NCI-H2081 (cell line): ENCODE data around the gene SLC38A1.
"Not testable (repeated sequence)": the region's sequence is repeated elsewhere in the genome, so short reads cannot be mapped to it uniquely, and the experiment has no call there.

Experiments
- DNase-seq, 2 experiments: peaks; one replicate each; lab custom pipeline; 2025; lab: John Stamatoyannopoulos, UW

SLC38A1 gene

GRCh38 chr12:46206471-46206870 is 62.4 kb downstream of the SLC38A1 start:
- no peak for DNase-seq

GRCh38 chr12:46205294-46205693 is 63.5 kb downstream of the SLC38A1 start:
- DNase-seq = no peak

DNA sequence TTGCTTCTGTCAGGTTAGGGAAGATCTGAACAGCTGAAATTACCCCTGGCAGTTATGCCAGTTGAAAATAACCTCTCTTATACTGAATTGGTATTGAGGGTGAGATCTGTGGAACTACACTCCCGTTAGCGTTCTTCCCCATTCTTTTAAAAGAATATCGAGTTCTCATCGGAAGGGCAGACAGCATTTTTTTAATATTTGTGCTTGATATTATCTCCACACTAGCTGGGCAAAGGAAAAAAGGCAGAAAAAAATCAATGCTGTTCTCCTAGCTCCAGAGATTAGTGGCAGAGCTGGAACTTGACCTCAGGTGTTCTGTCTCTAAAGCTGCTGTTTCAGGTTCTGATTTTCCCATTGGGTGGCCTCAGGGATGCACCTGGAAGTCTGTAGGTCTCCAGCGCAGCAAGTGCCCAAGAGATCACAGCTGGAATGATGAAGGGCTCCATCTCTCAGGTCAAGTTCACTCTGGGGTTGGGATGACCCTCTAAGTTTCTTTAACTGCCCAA is 67.5 kb downstream of the SLC38A1 start:
- DNase-seq = no peak

GRCh38 chr12:46200551-46200950 is 68.3 kb downstream of the SLC38A1 start:
- DNase-seq = no peak

GRCh38 chr12:46198913-46199312 is 69.9 kb downstream of the SLC38A1 start:
- no peak for DNase-seq

DNA sequence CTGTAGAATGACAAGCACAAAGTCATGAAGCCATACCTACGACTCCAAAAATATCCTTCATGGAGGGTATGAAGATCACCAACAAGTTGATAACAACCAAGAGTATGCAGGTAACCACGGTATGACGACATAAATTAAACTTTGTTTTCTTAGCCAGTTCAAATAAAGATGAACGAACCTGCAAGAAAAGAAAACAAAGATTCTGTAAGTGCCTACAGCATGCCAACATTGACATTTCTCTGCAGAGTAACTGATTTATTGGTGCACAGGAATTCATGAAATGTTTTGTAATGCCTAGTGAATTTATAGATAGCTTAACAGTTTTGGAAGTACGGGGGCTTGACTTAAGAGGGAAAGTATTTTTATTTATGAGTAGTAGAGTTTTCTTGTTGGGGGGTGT is 71.0 kb downstream of the SLC38A1 start:
- DNase-seq = no peak

DNA sequence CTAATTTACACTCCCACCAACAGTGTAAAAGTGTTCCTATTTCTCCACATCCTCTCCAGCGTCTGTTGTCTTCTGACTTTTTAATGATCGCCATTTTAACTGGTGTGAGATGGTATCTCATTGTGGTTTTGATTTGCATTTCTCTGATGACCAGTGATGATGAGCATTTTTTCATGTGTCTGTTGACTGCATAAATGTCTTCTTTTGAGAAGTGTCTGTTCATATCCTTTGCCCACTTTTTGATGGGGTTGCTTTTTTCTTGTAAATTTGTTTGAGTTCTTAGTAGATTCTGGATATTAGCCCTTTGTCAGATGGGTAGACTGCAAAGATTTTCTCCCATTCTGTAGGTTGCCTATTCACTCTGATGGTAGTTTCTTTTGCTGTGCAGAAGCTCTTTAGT is 78.3 kb downstream of the SLC38A1 start:
- DNase-seq = not testable (repeated sequence)

DNA sequence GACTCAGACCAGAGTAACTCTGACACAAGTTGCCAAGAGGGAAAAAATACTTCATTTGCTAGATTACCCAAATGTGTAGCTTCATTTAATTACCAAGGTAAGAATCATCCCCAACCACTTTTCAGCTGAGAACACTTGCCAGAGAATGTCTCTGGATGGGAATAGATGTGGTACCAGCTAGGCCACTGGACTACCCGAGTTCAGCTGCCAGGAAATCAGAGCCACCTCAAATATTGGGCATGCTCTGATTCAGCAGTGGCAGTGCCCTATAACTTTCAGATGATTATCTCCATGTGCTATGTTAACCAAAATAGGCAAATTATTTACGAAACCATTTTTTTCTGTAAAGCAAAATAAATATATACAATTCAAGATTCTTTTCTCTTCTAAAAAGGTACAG is 80.7 kb downstream of the SLC38A1 start:
- no peak for DNase-seq

DNA sequence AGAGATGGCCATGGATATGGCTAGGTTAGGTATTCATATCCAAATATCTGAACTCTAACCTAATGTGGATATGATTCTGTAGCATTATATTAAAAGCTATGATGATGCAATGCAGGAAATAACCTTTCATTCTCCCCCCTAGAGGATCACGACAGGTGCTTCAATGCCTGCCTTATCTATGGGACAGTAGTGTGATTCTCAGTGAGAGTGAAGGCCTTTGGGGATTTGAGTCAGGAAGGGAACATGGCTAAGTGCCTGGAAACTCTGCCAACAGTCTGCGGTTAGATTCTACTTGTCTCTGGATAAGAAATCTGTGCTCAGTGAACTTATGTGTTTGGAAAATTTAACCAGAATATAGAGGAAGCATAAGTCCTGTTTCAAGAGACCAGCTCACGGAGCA is 81.8 kb downstream of the SLC38A1 start:
- DNase-seq = no peak

GRCh38 chr12:46186088-46186487 is 82.8 kb downstream of the SLC38A1 start:
- DNase-seq = no peak

- no peak for DNase-seq
These were observed 83.2 kb downstream of the SLC38A1 start for GRCh38 chr12:46185686-46186085.

GRCh38 chr12:46184798-46185595 is 83.8 kb downstream of the SLC38A1 start:
- no peak for DNase-seq

GRCh38 chr12:46183112-46183511 is 85.7 kb downstream of the SLC38A1 start:
- DNase-seq = no peak

DNA sequence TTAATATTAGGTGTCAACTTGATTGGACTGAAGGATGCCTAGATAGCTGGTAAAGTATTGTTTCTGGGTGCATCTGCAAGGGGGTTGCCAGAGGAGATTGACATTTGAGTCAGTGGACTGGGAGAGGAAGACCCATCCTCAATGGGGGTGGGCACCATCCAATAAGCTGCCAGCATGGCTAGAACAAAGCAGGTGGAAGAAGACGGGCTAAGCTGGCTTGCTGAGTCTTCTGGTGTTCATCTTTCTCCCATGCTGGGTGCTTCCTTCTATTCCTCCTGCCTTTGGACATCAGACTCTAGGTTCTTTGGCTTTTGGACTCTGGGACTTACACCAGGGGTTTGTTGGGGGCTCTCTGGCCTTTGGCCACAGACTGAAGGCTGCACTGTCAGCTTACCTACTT is 87.4 kb downstream of the SLC38A1 start:
- no peak for DNase-seq

DNA sequence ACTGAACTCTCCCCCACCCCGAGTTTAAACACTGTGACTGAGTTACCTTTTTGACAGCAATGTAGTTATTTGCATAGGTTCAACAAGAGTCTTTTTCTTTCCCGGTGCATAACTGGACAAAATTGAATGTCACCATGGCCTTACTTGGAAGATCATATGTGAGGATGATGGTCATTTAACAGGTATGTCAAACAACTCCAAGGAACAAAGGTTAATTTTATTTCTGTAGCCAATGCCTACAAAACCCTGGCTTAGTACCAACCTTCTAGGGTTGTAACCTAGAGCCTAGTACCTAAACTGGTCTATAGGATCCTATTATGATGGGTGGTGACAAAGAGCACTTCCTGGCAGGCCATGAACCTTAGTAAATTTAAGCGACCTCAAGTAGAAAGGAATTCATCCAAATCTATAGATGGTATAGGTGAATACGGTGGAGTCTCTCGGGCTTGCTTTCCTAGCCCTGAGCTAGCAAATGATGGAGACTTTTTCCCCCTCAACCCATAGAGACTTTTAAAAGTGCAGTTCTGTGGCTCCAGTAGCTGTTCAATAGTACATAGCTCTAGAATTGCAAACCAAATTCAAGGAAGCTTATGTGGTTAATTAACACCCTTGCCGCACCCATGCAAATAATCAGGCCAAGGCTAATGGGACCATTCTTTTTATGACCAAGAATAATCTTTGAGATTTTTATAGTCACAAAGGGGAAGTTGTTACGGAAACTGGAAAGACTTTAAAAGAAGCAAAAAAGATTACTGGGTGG is 89.0 kb downstream of the SLC38A1 start:
- no peak for DNase-seq

DNA sequence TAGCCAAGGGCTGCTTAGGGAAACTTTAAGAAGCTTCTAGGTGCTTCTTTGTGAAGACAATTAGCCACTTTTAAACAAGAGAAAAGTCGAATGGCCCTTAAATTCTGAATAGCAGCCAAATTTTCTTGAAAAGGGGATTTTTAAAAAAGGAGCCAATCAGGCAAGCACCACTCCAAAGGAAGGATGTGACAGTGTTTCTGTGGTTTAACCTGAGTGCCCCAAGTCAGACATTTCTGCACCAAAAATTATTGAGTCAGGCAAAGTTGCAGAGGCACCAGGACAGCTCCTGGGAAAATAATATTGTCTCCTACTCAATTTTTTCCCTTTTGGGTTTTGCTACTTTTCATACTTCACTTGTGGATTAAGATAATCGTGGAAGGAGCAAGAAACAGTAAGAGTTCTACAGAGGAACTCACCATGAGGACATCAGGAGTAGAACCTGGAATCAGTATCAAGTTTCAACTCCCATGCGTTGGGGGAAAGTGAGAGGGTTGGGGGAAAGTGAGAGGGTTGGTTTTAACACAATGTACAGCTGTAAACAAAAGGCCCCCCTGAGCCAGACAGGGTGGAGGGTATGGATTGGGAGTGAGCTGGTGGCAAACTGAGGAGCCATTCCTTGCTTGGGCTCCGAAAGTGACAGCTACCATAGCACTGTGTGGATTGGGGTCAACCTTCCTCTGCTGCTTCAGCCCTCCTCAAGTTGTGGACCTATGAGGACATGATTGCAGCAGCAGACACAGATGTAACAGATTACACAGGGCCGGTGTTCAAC is 90.8 kb downstream of the SLC38A1 start:
- no peak for DNase-seq

GRCh38 chr12:46177025-46177424 is 91.8 kb downstream of the SLC38A1 start:
- DNase-seq = no peak

- no peak for DNase-seq
These were observed 93.9 kb downstream of the SLC38A1 start for GRCh38 chr12:46174919-46175318.

GRCh38 chr12:46174061-46174662 is 94.7 kb downstream of the SLC38A1 start:
- no peak for DNase-seq

GRCh38 chr12:46168426-46168825 is 100.4 kb downstream of the SLC38A1 start:
- DNase-seq = no peak

DNA sequence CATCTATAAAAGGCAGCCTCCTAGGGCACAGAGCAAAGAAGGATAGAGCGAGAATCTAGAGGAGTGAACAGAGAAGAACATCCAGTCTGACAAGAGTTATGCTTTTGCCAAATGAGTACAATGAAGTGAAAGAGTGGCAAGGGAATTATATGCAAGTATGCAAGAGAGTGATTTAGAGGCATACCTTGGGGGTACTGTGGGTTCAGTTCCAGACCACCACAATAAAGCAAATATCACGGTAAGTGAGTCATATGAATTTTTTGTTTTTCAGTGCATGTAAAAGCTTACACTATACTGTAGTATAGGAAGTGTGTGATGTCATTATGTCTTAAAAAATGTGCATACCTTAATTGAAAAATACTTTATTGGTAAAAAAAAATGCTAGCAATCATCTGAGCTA is 101.4 kb downstream of the SLC38A1 start:
- DNase-seq = no peak

DNA sequence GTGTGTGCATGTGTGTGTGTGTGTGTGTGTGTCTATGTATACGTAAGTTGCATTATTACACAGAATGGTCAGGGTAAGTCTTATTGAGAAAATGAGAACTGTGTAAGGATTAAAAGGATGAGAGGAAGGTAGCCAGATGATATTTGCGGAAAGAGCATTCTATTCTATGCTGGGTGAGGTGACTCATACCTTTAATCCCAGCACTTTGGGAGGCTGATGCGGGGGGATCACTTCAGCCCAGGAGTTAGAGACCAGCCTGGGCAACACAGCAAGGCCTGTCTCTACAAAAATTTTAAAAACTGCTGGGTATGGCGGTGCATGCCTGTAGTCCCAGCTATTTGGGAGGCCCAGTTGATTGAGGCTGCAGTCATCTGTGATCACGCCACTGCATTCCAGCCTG is 103.7 kb downstream of the SLC38A1 start:
- no peak for DNase-seq
